Testis (tissue), 3 donors: ENCODE measurements around the gene HDHD5. TPM values are rescaled to one million over a fixed set of nuclear protein-coding genes. Genes with fewer than 3 reads are reported as not detected.

Experiments used
- DNase-seq: peaks from one replicate; pipeline ENCODE4 v3.0.0-alpha.2; 2019
- H3K27ac ChIP-seq, 2 donors: fragments of 200-600 bp; sonication (generic); one replicate each; pipeline ENCODE4 v1.5.1; 2019
- H3K27me3 ChIP-seq: fragments of 200-600 bp; sonication (generic); one replicate; pipeline ENCODE4 v1.5.1; 2019
- H3K36me3 ChIP-seq: fragments of 200-600 bp; sonication (generic); one replicate; pipeline ENCODE4 v1.5.1; 2017; ENCODE audit warnings: low read depth; ENCODE audit errors: missing control alignments
- H3K4me1 ChIP-seq: fragments of 200-600 bp; sonication (generic); one replicate; pipeline ENCODE4 v1.5.1; 2019
- H3K4me3 ChIP-seq, 2 donors: fragments of 200-600 bp; sonication (generic); one replicate each; pipeline ENCODE4 v1.5.1; 2017 to 2019
- H3K9me3 ChIP-seq: fragments of 200-600 bp; sonication (generic); one replicate; pipeline ENCODE4 v1.5.1; 2017
- POLR2A ChIP-seq: fragments of 450-650 bp; IDR thresholded peaks from one replicate; pipeline ENCODE4 v1.6.1; 2017; ENCODE audit warnings: antibody characterized with exemption, mild to moderate bottlenecking, moderate library complexity
- WGBS, 2 donors: methylation state at CpG; one replicate each; pipeline ENCODE4 v1.1.5; 2018; 5-methylcytosine and 5-hydroxymethylcytosine counted together
- intact Hi-C: fragments of 100-400 bp; cut with DNase I; formaldehyde crosslinking; loops from one replicate; pipeline ENCODE4 v1.15.1; 2023; ENCODE audit warnings: low total_unique reads
- polyA plus RNA-seq: library from polyadenylated mRNA; stranded (reverse); fragments of 350-450 nt; fragmentation: Illumina TruSeq; extraction: RNeasy Lipid Tissue Mini Kit (QIAGEN cat#74804); gene quantifications from one replicate; pipeline ENCODE4 v1.2.3, GENCODE V29; 2014; ENCODE audit warnings: low read depth, low replicate concordance; ENCODE audit not compliant: insufficient read depth
- total RNA-seq, 2 donors: library from RNA; depleted of rRNA; stranded (reverse); fragments of >200 nt; gene quantifications; one replicate each; pipeline ENCODE4 v1.2.3, GENCODE V29; 2016
- TF ChIP-seq, protein P1 (sequence below), 3 experiments: fragments of 450-650 bp in 2 of 3; fragments of 200-600 bp in 1 of 3; sonication (generic) in 1 of 3; IDR thresholded peaks; one replicate each; pipeline ENCODE4 v1.5.1; 2016 to 2019; ENCODE audit warnings: antibody characterized with exemption in 3 of 3, mild to moderate bottlenecking in 2 of 3, moderate library complexity in 1 of 3

Gene HDHD5
- total and polyA plus RNA-seq, 3 donors from 2014 or later = 34.0 to 46.3 (median 41.5) TPM

DNA sequence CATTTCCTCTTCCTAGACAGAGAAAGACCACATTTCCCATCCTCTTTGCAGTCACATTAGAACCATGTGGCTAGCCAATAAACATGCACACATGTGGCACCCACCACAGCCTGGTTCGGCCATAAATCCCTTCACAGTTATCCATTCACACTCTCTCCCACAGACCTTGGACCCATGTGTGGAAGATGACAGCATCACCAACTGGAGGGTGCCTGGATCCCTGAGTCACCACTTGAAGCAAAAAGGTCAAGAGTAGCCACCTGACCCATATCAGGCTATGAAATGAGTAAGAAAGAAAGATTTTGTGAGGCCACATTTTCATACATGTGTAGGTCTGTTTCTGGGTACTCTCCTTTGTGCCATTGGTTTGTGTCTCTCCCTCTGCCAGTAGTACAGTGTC is 28.9 kb downstream of the HDHD5 start:
- no peak for DNase-seq
- no peaks in the 10 kb centered on the region for H3K4me1 ChIP-seq

DNA sequence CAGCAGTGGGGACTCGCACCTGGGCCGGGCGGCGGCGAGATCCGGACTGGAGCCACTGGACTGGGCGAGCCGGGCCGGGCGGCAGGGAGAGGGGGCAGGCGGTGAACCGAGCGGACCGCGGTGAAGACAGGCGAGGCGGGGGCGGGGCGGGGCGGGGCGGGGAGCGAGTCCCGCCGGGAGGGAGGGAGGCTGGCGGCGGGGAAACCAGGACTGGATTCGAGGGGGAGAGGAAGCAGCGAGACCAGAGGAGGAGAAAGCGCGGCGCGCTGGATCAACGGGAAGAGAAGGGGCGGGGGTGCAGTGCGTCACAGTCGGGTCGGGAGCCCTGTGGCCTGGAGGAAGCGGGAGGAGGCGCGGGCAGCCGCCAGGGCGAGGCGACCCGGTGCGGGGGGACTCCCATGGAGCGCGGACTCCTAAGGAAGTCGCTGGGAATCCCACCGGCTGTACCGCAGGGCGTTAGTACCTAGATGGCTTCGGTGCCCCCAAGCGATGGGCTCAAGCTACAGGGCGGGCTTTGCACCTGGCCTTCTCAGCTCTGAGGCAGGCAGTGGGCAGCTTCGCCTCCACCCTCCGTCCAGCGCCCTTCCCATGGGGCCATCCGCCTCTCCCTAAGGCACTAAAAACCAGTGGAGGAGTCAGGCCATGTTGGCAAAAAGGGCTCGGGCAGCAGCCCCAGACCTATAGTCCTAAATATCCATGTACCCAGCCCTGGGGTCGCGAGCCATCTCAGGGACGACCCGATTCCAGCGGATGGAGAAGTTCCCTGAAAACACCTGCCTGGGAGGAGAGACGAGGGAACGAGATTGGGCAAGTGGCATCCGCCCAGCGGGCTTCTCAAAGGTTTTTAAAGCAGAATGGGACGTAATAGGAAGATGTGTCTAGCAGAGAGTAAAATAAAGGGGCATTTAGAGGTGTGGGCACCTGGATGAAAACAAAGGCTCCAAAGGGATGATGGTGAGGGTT is 37.6 kb downstream of the HDHD5 start, which contains the start of gene TMEM121B:
Gene TMEM121B (minus strand): TSS at position 128 of the 963 bp plus-strand sequence. CDS start 233 bp downstream, outside the sequence.
- Histone ChIP-seq H3K27me3 (no peaks in the 10 kb centered on the region), H3K4me3 (peak within 1 kb of the TSS; percentile 54 to 61), H3K36me3 (no peaks in the 10 kb centered on the region), H3K9me3 (no peaks in the 10 kb centered on the region), H3K4me1 (no peaks in the 10 kb centered on the region), H3K27ac (no peak within 1 kb of the TSS)
- TF ChIP-seq, protein P1, sequence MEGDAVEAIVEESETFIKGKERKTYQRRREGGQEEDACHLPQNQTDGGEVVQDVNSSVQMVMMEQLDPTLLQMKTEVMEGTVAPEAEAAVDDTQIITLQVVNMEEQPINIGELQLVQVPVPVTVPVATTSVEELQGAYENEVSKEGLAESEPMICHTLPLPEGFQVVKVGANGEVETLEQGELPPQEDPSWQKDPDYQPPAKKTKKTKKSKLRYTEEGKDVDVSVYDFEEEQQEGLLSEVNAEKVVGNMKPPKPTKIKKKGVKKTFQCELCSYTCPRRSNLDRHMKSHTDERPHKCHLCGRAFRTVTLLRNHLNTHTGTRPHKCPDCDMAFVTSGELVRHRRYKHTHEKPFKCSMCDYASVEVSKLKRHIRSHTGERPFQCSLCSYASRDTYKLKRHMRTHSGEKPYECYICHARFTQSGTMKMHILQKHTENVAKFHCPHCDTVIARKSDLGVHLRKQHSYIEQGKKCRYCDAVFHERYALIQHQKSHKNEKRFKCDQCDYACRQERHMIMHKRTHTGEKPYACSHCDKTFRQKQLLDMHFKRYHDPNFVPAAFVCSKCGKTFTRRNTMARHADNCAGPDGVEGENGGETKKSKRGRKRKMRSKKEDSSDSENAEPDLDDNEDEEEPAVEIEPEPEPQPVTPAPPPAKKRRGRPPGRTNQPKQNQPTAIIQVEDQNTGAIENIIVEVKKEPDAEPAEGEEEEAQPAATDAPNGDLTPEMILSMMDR (IDR thresholded peaks at IDR 0.05) = no peak
- TF ChIP-seq POLR2A = no peak
- intact Hi-C loops = no loop called here
- WGBS, 2 donors = 7% methylated on average over 38 to 62 of the region's 69 CpGs
- peak; percentile 51 for DNase-seq

More for the DNA sequence above, 28.9 kb downstream of the HDHD5 start:
- intact Hi-C loops = no loop called here
- TF ChIP-seq POLR2A = no peak
- TF ChIP-seq, protein P1 (IDR thresholded peaks at IDR 0.05) = no peak
- H3K4me3 ChIP-seq = no peak overlapping the region
- H3K36me3 ChIP-seq = no peaks in the 10 kb centered on the region
- no peak overlapping the region for H3K27ac ChIP-seq
- 86 to 88% methylated on average over 1 of the region's 1 CpG for whole genome bisulfite sequencing, 2 donors
- no peaks in the 10 kb centered on the region for H3K9me3 ChIP-seq
- no peaks in the 10 kb centered on the region for H3K27me3 ChIP-seq

DNA sequence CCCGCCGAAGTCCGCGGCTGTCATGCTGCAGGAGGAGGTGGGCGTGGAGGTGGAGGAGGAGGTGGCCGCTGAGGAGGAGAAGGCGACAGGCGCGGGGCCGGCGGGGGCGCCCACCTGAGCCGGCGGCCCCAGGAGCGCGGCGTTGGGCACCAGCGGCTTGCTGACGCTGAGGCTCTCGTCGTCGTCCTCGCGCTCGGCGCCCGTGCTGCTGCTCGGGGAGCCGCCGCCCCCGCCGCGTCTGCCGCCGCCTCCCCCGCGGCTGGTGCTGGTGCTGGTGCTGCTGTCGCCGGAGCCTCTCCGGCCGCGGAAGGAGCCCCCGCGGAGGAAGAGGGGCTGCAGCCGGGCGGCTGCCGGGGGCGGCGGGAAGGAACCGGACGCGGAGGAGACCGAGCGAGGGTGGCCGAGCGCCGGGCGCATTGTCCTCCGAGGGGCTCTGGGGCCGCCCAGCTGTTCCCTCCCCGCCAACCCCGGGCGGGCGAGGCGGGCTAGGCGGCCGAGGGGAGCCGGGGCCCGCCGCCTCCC is 38.3 kb downstream of the HDHD5 start:
- Histone ChIP-seq H3K4me3 (peak overlapping the region; percentile 54 to 61), H3K9me3 (no peaks in the 10 kb centered on the region), H3K27me3 (no peaks in the 10 kb centered on the region), H3K36me3 (no peaks in the 10 kb centered on the region), H3K27ac (no peak overlapping the region), H3K4me1 (no peaks in the 10 kb centered on the region)
- intact Hi-C loops = no loop called here
- DNase-seq = peak; percentile 31
- no peak for TF ChIP-seq POLR2A
- TF ChIP-seq, protein P1 (IDR thresholded peaks at IDR 0.05) = no peak
- WGBS, 2 donors = 0% methylated on average over 21 of the region's 70 CpGs; no CpG with 5 or more reads in 1 of the 2 donors

DNA sequence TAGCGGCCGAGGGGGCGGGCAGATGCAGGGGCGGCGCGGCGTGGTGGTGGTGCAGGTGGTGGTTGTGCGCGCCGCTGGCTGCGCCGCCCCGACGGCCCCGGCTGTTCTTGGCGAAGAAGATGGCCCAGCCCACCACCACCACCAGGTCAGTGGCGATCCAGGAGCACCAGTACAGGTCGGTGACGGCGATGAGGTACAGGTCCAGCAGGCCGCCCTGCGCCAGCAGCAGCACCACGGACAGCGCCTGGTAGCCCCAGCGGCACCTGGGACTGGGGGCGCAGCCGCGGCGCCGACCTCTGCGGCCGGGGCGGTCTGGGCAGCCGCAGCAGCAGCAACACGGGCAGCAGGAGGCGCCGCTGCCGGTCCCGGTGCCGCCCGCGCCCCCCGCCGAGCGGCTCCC is 38.8 kb downstream of the HDHD5 start:
- H3K27me3 ChIP-seq = no peaks in the 10 kb centered on the region
- no peak overlapping the region for H3K27ac ChIP-seq
- intact Hi-C loops = no loop called here
- H3K9me3 ChIP-seq = no peaks in the 10 kb centered on the region
- DNase-seq = peak; percentile 57
- H3K4me1 ChIP-seq = no peaks in the 10 kb centered on the region
- TF ChIP-seq POLR2A = no peak
- TF ChIP-seq, protein P1 (IDR thresholded peaks at IDR 0.05) = no peak
- no peaks in the 10 kb centered on the region for H3K36me3 ChIP-seq
- H3K4me3 ChIP-seq = peak overlapping the region in 1 of 2 donors; percentile 54
- WGBS, 2 donors = 7% methylated on average over 20 of the region's 45 CpGs; no CpG with 5 or more reads in 1 of the 2 donors
